ENCODE data around the gene KCTD4.

- TF ChIP-seq CTCF (IDR thresholded peaks at IDR 0.05) (no peak), POLR2A (IDR thresholded peaks at IDR 0.05) (no peak)
These were observed 50.9 kb downstream of the KCTD4 start for GRCh38 chr13:45149964-45150363.

All from right lobe of liver (tissue), 4 donors.